ENCODE results near the gene NSF.
"Not testable (repeated sequence)": the region's sequence is repeated elsewhere in the genome, so short reads cannot be mapped to it uniquely, and the experiment has no call there.

- TF ChIP-seq CTCF (IDR thresholded peaks at IDR 0.05); POLR2AphosphoS5 (IDR thresholded peaks at IDR 0.05; ENCODE audit: low read depth, low read length); SIN3A (IDR thresholded peaks at IDR 0.05; ENCODE audit: borderline replicate concordance, insufficient read depth, low read depth, low read length); REST (IDR thresholded peaks at IDR 0.05; ENCODE audit: insufficient read depth in 1 of 2, low read depth in 2 of 2, low read length in 1 of 2); TCF7L2 (IDR thresholded peaks at IDR 0.05; ENCODE audit: low read depth, low read length): not testable (repeated sequence)
Observed at GRCh38 chr17:46624726-46625125, 34.3 kb downstream of the NSF start.

All from Panc1 (cell line).